ENCODE measurements around the gene NRBF2.

DNA sequence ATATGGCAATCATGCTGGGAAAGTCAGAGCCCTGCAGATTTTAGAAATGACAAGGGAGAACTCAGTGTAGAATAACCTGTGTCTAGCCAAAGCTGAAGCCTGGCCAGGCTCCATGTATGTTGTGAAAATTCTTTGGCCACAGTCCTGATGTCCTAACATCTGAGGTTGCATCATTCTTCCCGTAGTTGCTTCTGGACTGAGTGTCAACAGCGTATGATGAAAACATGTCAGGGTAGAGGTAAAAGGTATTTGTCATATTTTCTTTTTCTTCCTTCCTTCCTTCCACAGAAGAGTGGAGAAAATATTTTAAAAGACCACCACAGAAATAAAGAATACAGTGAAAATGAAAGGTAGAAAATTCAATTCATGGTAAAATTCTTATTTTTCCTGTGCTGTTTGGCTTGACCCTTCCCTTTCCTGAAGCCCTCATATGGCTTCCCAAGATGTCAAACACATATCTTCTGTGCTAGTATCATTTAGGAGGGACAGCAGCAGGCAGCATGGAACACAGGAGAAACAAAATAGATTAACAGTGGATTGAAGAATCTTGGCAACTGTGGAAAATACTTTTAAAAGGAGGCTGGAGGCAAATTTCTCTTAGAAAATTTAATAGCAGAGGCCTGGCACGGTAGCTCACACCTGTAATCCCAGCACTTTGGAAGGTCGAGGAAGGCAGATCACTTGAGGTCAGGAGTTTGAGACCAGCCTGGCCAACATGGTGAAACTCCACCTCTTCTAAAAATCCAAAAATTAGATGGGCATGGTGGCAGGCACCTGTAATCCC is 18.9 kb upstream of the NRBF2 start:
- TF ChIP-seq CTCF (IDR thresholded peaks at IDR 0.05; ENCODE audit: low read depth, low read length) (no peak), EZH2phosphoT487 (IDR thresholded peaks at IDR 0.05; ENCODE audit: low read depth) (no peak)
